Loucy (cell line): ENCODE measurements around the gene MYH9.

Source experiments
- CTCF ChIP-seq: fragments of 200-600 bp; sonication (generic); conservative IDR thresholded peaks from 2 replicates; pipeline ENCODE4 v1.5.1; 2014; ENCODE audit warnings: mild to moderate bottlenecking, antibody characterized with exemption, low read length
- EZH2phosphoT487 ChIP-seq: fragments of 200-600 bp; IDR thresholded peaks from 2 replicates; pipeline ENCODE4 v1.6.1; 2018; ENCODE audit warnings: antibody characterized with exemption, mild to moderate bottlenecking, moderate library complexity, borderline replicate concordance

DNA sequence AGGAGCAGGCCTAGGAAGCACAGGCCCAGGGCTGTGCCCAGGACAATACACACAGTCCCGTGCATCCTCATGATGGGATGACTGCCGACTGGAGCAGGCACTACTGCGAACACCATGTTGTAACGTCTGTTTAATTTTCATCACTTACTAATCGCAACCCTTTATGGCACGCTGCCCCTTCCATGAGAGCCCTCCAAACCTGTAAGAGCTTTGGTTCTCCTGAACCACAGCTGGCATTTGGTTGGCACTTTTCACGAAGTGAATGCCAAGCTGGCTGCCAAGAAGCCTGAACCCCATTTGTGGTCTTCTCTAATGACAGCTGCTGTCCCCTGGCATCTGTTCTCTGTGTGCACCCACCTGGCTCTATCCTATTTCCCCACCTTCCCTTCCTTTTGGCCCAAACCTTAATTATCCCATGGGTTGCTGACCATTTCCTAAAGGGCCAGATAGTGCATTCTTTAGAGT, 98.3 kb downstream of the MYH9 start:
- TF ChIP-seq CTCF: no peak
- TF ChIP-seq EZH2phosphoT487: no peak
